Astrocyte of the hippocampus (primary cell): Measurements from ENCODE around the gene CELF4.

ENCODE experiments used
- DNase-seq: peaks from one replicate; pipeline ENCODE4 v3.0.0; 2011; ENCODE audit warnings: low read depth, low spot score

The CELF4 gene

DNA sequence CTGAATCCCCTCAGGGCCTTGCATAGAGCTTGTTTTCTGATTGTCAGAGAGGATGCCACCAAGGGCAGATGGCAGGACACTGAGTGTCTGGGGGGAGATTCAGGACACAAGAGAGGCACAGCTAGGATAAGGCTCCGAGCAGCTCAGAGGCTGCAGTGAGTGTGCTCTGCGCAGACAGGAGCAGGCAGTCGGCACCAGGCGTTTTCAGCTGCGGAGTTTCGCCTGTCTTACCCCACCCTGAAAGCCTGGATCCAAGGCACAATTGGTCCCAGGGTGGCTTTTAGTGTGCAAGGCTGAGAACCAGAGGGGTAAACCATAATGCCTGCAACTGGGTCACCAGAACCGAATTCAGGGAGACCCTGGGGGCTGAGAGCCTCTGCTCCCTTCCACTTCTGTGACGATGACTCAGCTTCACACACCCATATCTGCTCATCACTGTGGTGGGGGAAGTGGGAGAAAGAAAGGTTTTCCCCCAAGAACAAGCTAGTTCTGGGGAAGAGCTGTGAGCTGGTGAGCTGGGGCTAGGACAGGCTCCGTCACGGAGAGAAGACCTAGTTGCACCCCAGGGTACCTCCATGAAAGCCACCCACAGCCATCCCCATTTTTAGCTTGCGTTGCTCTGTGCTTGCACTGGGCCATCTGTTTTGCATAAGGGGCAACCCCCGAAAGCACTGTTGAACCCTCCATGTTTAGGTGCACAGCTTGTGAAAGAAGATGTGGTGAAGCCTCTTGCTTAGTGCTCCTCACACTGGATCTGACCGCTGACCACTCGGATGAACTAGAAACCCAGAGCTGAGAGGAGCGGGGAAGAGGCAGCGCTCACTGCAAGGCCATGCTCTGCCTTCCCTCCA lies 173.7 kb downstream of the CELF4 start:
- DNase-seq = no peak

GRCh38 chr18:37391156-37391555 lies 174.4 kb downstream of the CELF4 start:
- no peak for DNase-seq

- no peak for DNase-seq
Observed at GRCh38 chr18:37390687-37391086, 174.9 kb downstream of the CELF4 start.

GRCh38 chr18:37389684-37390368 lies 175.8 kb downstream of the CELF4 start:
- DNase-seq = no peak

DNA sequence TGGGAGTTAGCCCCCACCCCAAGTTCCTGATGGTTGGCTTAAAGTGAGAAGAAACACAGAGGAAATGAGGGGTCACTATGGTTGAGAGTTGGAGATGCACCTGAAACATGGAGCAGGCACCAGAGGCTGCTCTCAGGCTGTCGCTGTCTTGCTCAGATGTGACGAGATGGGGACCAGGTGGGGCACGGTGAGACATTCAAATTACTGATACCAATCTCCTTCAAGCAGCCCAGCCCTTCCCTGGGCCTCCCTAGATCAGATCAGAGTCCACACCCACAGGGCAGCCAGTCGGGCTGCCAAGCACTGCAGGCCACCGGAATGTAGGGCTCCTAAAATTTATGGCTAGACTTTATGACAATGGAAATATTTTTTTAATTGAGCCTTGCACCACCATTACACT lies 176.6 kb downstream of the CELF4 start:
- no peak for DNase-seq

GRCh38 chr18:37388413-37388812 lies 177.2 kb downstream of the CELF4 start:
- no peak for DNase-seq

DNA sequence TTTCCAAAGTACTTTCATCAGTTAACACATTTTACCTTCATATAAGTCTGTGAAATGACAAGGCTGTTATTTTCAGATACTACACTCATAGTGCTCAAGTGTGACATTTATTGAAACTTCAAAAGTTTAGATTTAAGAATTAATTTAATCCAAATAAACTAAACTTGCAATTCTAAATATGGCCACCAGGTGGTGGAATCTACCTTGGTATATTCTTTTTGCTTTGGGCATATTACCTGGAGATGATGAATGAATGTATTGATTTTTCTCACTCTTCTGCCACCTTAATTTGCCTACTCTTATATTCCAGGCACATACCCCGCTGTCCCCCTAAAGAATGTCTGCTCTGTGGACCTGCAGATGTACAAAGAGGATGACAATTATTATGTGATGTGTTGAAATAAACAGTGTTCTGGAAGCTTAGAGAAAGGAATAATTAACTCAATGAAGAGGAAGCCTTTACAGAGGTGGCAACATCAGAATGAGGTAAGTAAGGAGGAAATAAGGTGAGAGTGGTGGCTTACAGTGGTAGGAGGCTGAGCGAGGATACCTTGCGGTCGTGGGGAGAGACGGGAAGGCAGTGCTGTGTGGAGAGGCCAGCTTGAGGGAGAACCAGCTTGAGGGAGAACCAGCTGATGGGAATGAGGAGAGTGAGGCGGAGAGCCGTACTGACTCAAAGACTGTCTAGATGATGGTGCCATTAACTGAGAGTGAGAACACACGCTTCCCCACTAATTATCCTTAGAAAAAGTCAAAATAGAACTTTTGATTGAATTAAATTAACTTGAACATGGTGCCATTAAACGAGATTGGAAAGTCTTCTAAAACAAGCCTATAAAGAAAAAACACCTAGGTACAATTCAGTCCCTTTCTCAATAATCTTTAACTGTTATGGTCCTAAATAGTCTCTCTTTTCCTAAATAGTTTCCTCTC lies 179.5 kb downstream of the CELF4 start:
- DNase-seq = peak; percentile 54

DNA sequence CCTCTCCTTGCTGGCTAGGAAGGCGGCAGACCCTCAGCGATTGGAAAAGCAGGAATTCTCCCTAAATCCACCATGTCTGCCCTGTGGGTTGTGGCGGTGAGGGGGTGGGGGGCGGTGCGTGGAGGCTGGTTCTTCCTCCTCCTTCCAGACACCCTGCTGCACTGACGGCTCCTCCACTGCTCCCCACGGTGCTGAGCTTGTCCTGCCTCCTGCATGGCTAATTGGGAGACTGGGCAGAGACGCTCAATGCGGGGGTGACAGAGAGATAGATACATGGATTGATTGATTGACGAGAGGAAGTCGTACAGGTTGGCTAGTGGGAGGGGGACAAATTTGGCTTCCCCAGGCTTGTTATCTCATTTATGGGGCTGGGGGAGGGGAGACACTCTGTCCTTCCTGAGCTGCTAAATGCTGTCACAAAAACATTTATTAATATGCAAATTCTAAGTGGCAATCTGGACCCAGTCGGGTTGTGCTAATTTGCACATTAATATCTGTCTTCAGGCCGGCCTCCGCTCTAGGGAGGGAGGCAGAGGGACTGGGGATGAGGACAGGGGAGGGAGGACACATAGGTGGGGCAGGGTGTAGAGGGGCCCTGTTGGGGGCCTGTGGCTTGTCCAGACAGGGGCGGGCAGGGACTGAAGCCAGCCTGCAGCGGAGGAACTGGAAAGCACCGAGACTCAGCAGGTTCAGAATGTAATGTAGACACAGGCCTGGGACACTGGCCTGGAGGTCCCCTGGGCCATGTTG lies 181.6 kb downstream of the CELF4 start:
- no peak for DNase-seq

- DNase-seq = no peak
Observed at GRCh38 chr18:37383036-37383785, 182.4 kb downstream of the CELF4 start.

DNA sequence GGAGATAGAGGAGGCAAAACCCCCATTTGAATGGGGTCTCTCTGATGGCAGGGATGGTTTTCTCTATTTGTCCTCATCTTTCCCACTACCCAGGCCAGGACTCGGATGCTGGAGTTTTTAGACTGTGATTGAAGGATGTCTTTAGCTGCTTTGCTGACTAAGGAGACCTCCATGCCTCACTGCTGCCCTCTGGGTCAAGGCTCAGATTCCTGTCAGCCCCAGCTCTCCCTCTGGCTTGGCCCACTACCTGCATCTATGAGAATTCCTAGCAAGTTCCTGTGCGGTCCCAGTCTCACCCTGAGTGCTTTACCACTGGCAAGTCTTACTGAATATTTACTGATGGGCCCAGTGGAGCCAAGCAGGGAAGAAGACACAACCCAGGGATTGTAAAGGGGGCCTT lies 184.0 kb downstream of the CELF4 start:
- DNase-seq = no peak

DNA sequence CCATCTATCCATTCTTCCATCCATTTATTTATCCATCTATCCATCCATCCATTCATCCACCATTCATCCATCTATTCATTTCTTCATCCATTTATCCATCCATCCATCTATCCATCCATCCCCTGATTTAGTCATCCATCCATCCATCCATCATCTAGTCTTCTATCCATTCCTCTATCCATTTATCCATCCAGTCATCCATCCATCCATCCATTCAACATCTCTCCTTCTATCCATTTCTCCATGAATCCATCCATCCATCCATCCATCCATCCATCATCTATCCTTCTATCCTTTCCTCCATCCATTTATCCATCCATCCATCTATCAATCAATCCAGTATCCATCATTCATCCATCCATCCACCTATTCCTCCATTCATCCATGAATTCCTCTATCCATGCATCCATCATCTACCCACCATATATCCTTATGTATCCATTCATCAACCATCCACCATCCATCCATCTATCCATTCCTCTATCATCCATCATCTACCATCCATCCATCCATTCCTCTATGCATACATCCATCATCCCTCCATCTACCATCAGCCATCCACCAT lies 185.0 kb downstream of the CELF4 start:
- no peak for DNase-seq

GRCh38 chr18:37378336-37379010 lies 187.1 kb downstream of the CELF4 start:
- DNase-seq = no peak

DNA sequence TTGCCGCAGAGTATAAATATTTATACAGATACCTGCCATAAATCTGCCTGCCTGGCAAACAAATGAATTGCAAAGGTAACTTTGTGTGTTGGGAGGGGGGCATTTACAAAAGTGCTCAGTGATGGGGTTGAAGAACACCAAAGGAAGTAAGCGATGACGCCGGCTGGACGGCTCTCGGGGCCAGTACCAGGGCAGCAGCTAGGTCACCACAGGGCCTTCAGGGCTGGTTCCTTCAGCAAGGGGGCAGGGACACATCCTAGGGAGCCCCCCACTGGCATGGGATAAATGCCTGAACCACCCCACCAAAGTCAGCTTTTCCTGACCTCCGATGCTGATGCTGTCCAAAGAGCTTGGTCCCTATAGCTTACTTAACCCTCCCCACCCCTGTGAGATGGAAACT lies 190.4 kb downstream of the CELF4 start:
- no peak for DNase-seq

DNA sequence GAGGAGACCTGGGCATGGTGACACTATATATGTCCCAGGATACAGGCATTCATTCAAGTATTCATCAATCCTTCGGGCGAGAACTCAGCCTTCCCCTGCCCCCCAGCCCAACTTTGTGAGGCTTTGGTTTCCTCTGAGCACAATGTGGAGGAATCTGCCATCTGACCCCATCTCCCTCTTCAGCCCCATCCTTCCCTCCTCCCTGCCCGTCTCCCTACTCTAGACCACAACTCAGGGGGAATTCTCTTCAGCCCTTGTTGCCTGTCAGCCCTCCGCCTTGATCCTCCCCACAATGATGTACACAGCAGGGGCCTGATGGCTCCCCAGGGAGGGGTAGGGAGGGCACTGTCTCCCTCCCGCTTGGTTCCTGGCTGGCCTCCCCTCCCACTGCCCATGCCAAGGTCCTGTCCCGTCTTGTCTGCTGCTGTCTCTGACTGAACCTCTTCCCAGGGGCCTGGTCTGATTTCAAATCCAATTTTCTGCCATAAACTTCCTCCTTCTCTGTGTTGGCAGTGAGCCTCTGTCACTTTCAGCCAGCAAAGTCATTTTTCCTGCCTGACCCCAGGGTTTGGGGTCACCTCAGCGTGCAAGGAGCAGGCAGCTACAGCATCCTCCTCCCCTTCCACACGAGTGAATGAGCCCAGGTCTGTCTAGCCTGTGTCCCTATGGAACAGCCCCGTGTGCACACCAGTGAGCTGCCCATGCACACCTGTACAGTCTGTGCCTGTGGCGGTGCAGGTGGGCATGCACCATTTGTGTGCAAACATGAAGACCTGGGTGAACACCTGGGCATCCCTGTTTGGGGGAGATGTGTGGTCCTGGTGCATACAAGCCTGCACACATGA lies 197.3 kb downstream of the CELF4 start:
- DNase-seq = no peak

GRCh38 chr18:37364237-37364636 lies 201.4 kb downstream of the CELF4 start:
- peak; percentile 44 for DNase-seq

DNA sequence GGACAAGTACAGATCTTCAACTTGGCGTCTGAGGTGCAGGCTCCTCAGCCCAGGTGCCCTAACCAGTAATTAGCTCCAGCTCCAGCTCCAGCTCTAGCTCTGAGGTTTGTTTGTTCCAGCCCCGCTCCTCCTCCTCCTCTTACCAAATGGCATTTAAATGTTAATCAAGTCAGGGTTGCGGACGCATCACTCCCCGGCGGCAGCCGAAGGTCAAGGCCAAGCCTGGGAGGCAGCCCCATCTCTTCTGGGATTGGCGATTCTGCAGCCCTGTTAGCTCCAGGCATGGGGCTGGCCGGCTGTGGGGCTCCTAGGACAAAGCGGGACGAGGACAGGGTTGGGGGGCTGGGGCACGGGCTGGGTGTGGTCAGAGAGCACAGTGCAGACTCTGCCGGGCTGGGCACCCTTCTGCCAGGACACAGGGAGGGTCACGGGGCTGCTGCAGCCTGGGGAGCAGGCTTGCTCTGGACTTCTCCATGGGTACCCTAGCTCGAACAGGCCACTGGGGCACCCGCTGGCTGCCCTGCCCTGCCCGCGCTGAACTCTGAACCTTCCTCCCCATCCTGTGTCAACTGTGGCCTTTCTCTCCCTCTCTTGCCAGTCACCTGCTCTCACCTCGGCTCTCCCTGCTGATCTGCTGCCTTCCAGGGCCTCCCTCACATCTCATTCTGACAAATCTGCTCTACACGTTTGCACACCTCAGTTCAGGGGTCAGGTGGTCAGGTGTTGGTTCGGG lies 203.3 kb downstream of the CELF4 start:
- no peak for DNase-seq

- peak; percentile 74 for DNase-seq
Observed at GRCh38 chr18:37361335-37362157, 204.1 kb downstream of the CELF4 start.
